IMR-90 (cell line): ENCODE measurements around the gene SATL1. TPM values are rescaled to one million over a fixed set of nuclear protein-coding genes. Genes with fewer than 3 reads are reported as not detected.

ENCODE experiments used
- ATAC-seq: fragments of 200-7000 bp; cut with Tn5 transposase; 2 replicates; pipeline ENCODE4 v1.9.1; 2020; ENCODE audit warnings: low read depth, mild to moderate bottlenecking, moderate library complexity
- BruUV-seq: library from RNA; stranded (reverse); fragments of 400-500 nt; replicated peaks from 2 replicates; lab custom pipeline; 2021; lab: Mats Ljungman, UMichigan
- CTCF ChIA-PET: fragments of 300-600 bp; formaldehyde crosslinking; extraction: SDS; loops from one replicate; lab custom pipeline; 2021; ENCODE audit warnings: antibody characterized with exemption; lab: Yijun Ruan, JAX
- POLR2A ChIA-PET: fragments of 300-600 bp; sonication (Branson Sonifier 250); formaldehyde crosslinking; loops from one replicate; lab custom pipeline; 2022; ENCODE audit warnings: antibody characterized with exemption; ENCODE audit not compliant: unreplicated experiment; lab: Charles Lee
- DNase-seq: peaks from one replicate; pipeline ENCODE4 v3.0.0; 2013
- H2AFZ ChIP-seq: replicated peaks from 2 replicates; pipeline ENCODE3; 2013; ENCODE audit warnings: low read length, mild to moderate bottlenecking; ENCODE audit not compliant: poor library complexity
- H2AK5ac ChIP-seq: 2 replicates; pipeline ENCODE4 v1.6.1; 2013; ENCODE audit warnings: low read depth, low read length, inconsistent platforms
- H2AK9ac ChIP-seq: replicated peaks from 2 replicates; pipeline ENCODE3; 2013; ENCODE audit warnings: mild to moderate bottlenecking, low read depth, low read length, moderate library complexity; ENCODE audit not compliant: poor library complexity
- H2BK120ac ChIP-seq: 2 replicates; pipeline ENCODE4 v1.6.1; 2013; ENCODE audit warnings: low read depth, low read length, inconsistent platforms
- H2BK15ac ChIP-seq: 3 replicates; pipeline ENCODE4 v1.6.1; 2013; ENCODE audit warnings: low read depth, low read length, inconsistent platforms
- H2BK20ac ChIP-seq: 2 replicates; pipeline ENCODE4 v1.6.1; 2013; ENCODE audit warnings: low read depth, mild to moderate bottlenecking, inconsistent platforms, low read length, moderate library complexity
- H2BK5ac ChIP-seq: 2 replicates; pipeline ENCODE4 v1.6.1; 2013; ENCODE audit warnings: mild to moderate bottlenecking, low read depth, low read length, inconsistent platforms; ENCODE audit not compliant: poor library complexity, severe bottlenecking
- H3K14ac ChIP-seq: replicated peaks from 2 replicates; pipeline ENCODE4 v1.6.1; 2013; ENCODE audit warnings: low read depth, low read length, inconsistent platforms
- H3K18ac ChIP-seq: 2 replicates; pipeline ENCODE4 v1.6.1; 2013; ENCODE audit warnings: low read depth, low read length, control low read depth
- H3K23ac ChIP-seq: 2 replicates; pipeline ENCODE4 v1.6.1; 2013; ENCODE audit warnings: low read depth, low read length, inconsistent platforms
- H3K27ac ChIP-seq: 2 replicates; pipeline ENCODE4 v1.5.1; 2013; ENCODE audit warnings: mild to moderate bottlenecking, control low read depth, low read length; ENCODE audit not compliant: insufficient read depth
- H3K27me3 ChIP-seq: 2 replicates; pipeline ENCODE4 v1.6.1; 2013; ENCODE audit warnings: low read length; ENCODE audit not compliant: control insufficient read depth, insufficient read depth
- H3K36me3 ChIP-seq: 2 replicates; pipeline ENCODE4 v1.6.1; 2013; ENCODE audit warnings: low read length, mixed read lengths; ENCODE audit not compliant: control insufficient read depth, insufficient read depth
- H3K4ac ChIP-seq: 2 replicates; pipeline ENCODE4 v1.6.1; 2013; ENCODE audit warnings: low read depth, low read length, inconsistent platforms
- H3K4me1 ChIP-seq: 2 replicates; pipeline ENCODE4 v1.6.1; 2013; ENCODE audit warnings: low read length, mixed read lengths; ENCODE audit not compliant: control insufficient read depth, insufficient read depth
- H3K4me2 ChIP-seq: 2 replicates; pipeline ENCODE4 v1.6.1; 2013; ENCODE audit warnings: low read depth, mild to moderate bottlenecking, control low read depth, low read length, moderate library complexity
- H3K4me3 ChIP-seq: 2 replicates; pipeline ENCODE4 v1.5.1; 2013; ENCODE audit warnings: low read depth, mild to moderate bottlenecking, control low read depth, low read length, moderate library complexity; ENCODE audit not compliant: insufficient read depth
- H3K56ac ChIP-seq: 2 replicates; pipeline ENCODE4 v1.6.1; 2013; ENCODE audit warnings: low read length, inconsistent platforms; ENCODE audit not compliant: insufficient read depth; ENCODE audit errors: extremely low read depth
- H3K79me1 ChIP-seq, 2 experiments: 2 replicates each; pipeline ENCODE4 v1.6.1; 2013; ENCODE audit warnings: low read length in 2 of 2, inconsistent platforms in 1 of 2, low read depth in 1 of 2
- H3K9ac ChIP-seq: 2 replicates; pipeline ENCODE4 v1.6.1; 2013; ENCODE audit warnings: low read depth, low read length, control low read depth
- H3K9me1 ChIP-seq: 2 replicates; pipeline ENCODE4 v1.6.1; 2013; ENCODE audit warnings: low read length, inconsistent platforms; ENCODE audit not compliant: insufficient read depth
- H3K9me3 ChIP-seq: 2 replicates; pipeline ENCODE4 v1.6.1; 2013; ENCODE audit warnings: low read length; ENCODE audit not compliant: control insufficient read depth, insufficient read depth
- H4K20me1 ChIP-seq: 2 replicates; pipeline ENCODE4 v1.6.1; 2013; ENCODE audit warnings: low read length, inconsistent platforms; ENCODE audit not compliant: insufficient read depth
- H4K5ac ChIP-seq: 2 replicates; pipeline ENCODE4 v1.6.1; 2013; ENCODE audit warnings: mild to moderate bottlenecking, low read depth, low read length, control low read depth
- H4K8ac ChIP-seq, 2 experiments: 2 replicates each; pipeline ENCODE4 v1.6.1; 2013; ENCODE audit warnings: low read depth in 2 of 2, low read length in 2 of 2, control low read depth in 1 of 2, inconsistent platforms in 1 of 2
- H4K91ac ChIP-seq: 2 replicates; pipeline ENCODE4 v1.6.1; 2013; ENCODE audit warnings: low read depth, low read length, inconsistent platforms; ENCODE audit not compliant: insufficient read depth
- CHD1 ChIP-seq: IDR thresholded peaks from 2 replicates; pipeline ENCODE4 v1.6.1; 2012; ENCODE audit warnings: low read depth, low read length, improper control_type of control experiment
- FOS ChIP-seq: fragments of 150-350 bp; IDR thresholded peaks from 2 replicates; pipeline ENCODE4 v1.6.1; 2016; ENCODE audit warnings: low read depth, low read length
- MAZ ChIP-seq: IDR thresholded peaks from 2 replicates; pipeline ENCODE4 v1.6.1; 2012; ENCODE audit warnings: low read depth, mild to moderate bottlenecking, low read length, improper control_type of control experiment, moderate library complexity, borderline replicate concordance
- NFE2L2 ChIP-seq: fragments of 150-350 bp; IDR thresholded peaks from 2 replicates; pipeline ENCODE4 v1.6.1; 2016; ENCODE audit warnings: low read depth, mild to moderate bottlenecking, low read length
- RFX5 ChIP-seq: IDR thresholded peaks from 2 replicates; pipeline ENCODE4 v1.8.0; 2012; ENCODE audit warnings: low read depth, mild to moderate bottlenecking, low read length, moderate library complexity
- SMC3 ChIP-seq: fragments of 150-350 bp; IDR thresholded peaks from 2 replicates; pipeline ENCODE4 v1.6.1; 2016; ENCODE audit warnings: low read depth, mild to moderate bottlenecking, antibody characterized with exemption, low read length, moderate library complexity
- WGBS, 2 experiments: methylation state at CpG; one replicate each; pipeline versions ENCODE4 v1.1.5 to v1.1.7; 2013; ENCODE audit warnings: missing lambda C conversion rate in 2 of 2; ENCODE audit not compliant: insufficient read length in 1 of 2; ENCODE audit errors: extremely low coverage in 2 of 2; 5-methylcytosine and 5-hydroxymethylcytosine counted together
- dilution Hi-C: fragments of 300-500 bp; cut with HindIII; formaldehyde crosslinking; loops from one replicate; pipeline ENCODE4 v1.14.3; 2018; ENCODE audit warnings: low sequenced_read_pairs; ENCODE audit not compliant: unreplicated experiment
- in situ Hi-C: fragments of 300-500 bp; cut with MboI; formaldehyde crosslinking; loops from 3 replicates; pipeline ENCODE4 v1.14.3; 2019; ENCODE audit warnings: low sequenced_read_pairs, inconsistent platforms, mixed read lengths
- intact Hi-C: fragments of 100-400 bp; cut with micrococcal nuclease; formaldehyde crosslinking; loops from 2 replicates; pipeline ENCODE4 v1.10.0; 2022
- polyA plus RNA-seq, 3 experiments: library from polyadenylated mRNA; depleted of rRNA; stranded (reverse); fragments of >200 nt; gene quantifications; 2 replicates each; pipeline ENCODE4 v1.2.3, GENCODE V29; 2012; ENCODE audit warnings: low replicate concordance in 1 of 3
- total RNA-seq: library from RNA; depleted of rRNA; stranded (reverse); fragments of >200 nt; gene quantifications from 2 replicates; pipeline ENCODE4 v1.2.3, GENCODE V29; 2012; rRNA removed
- TF ChIP-seq, protein P1 (sequence below): fragments of 150-350 bp; IDR thresholded peaks from 2 replicates; pipeline ENCODE4 v1.6.1; 2017; ENCODE audit warnings: mild to moderate bottlenecking, antibody characterized with exemption, low read length, low read depth

Gene SATL1
- total and polyA plus RNA-seq, 2 of the 4 experiments (the other 2 are of a cell fraction) = not detected

DNA sequence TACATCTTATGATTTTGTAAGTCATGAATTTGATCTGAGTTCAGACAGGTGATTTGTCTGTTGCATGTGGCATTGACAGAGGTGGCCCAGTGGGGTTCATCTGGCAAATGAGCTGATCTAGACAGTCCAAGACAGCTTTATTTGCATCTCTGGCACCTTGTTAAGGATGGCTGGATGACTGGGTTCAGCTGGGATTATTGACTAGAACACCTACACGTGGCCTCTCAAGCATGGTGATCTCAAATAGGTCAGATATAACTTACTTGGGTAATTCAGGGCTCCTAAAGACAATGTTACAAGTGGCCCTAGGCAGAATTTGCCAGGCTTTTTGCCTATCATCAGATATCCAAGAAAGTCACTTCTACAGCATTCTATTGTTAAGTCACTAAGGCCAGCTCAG is 192.0 kb downstream of the SATL1 start:
- Histone ChIP-seq H2AK9ac (peak overlapping the region; percentile 7), H3K18ac (peak overlapping the region; percentile 74; the same call in 1 of the 2 replicates), H3K23ac (no peak overlapping the region), H4K5ac (peak overlapping the region; percentile 48; the same call in 1 of the 2 replicates), H3K4me2 (no peak overlapping the region), H2AK5ac (no peak overlapping the region; the same call in 1 of the 2 replicates), H4K91ac (0 out of 2 replicates have a peak overlapping the region, but pooled peaks have one; percentile 26), H2BK15ac (peak overlapping the region; percentile 74; the same call in 2 of the 3 replicates), H3K27ac (no peak overlapping the region), H3K4me1 (no peaks in the 10 kb centered on the region), H3K4me3 (no peak overlapping the region), H2AFZ (no peak overlapping the region), H3K9me1 (no peaks in the 10 kb centered on the region), H3K9me3 (no peaks in the 10 kb centered on the region), H2BK20ac (peak overlapping the region; percentile 44), H3K79me1 (0 out of 4 replicates have a peak, but pooled peaks cover 0 to 4% of the 10 kb centered on the region in 2 experiments), H4K8ac (peak overlapping the region; percentile 52 to 57; a peak in 3 of 4 replicates), H3K36me3 (no peaks in the 10 kb centered on the region), H3K4ac (peak overlapping the region; percentile 42), H2BK5ac (peak overlapping the region; percentile 91), H2BK120ac (peak overlapping the region; percentile 67), H4K20me1 (no peaks in the 10 kb centered on the region), H3K56ac (no peak overlapping the region; the same call in 1 of the 2 replicates), H3K27me3 (no peaks in the 10 kb centered on the region), H3K9ac (no peak overlapping the region), H3K14ac (0 out of 2 replicates have a peak overlapping the region, but pooled peaks have one; percentile 48)
- no CpG with 5 or more reads among the region's 1 CpG for WGBS, 2 experiments
- no TSS peak for BruUV-seq
- POLR2A ChIA-PET = no interaction called here
- intact Hi-C loops (loop anchor here (5.0 to 10.0 kb wide), 2 partner anchors 1004 to 1137 kb away; no protein-coding TSS in a partner anchor), in situ Hi-C loops (no loop called here), dilution Hi-C loops (no loop called here)
- TF ChIP-seq RFX5 = no peak
- no peak for TF ChIP-seq MAZ
- no peak for TF ChIP-seq NFE2L2
- TF ChIP-seq, protein P1, sequence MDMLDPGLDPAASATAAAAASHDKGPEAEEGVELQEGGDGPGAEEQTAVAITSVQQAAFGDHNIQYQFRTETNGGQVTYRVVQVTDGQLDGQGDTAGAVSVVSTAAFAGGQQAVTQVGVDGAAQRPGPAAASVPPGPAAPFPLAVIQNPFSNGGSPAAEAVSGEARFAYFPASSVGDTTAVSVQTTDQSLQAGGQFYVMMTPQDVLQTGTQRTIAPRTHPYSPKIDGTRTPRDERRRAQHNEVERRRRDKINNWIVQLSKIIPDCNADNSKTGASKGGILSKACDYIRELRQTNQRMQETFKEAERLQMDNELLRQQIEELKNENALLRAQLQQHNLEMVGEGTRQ = no peak
- TF ChIP-seq FOS = no peak
- no peak for TF ChIP-seq SMC3
- TF ChIP-seq CHD1 = no peak
- no peak for DNase-seq
- CTCF ChIA-PET = interaction anchor here (1.0 to 1.2 kb wide), 2 partner anchors 11 to 145 kb away, joined by 3 read pairs; no protein-coding TSS in a partner anchor
- ATAC-seq = no peak

Other genes with a start within 250 kb of the SATL1 start
- 9.7 and 11.1 TPM in 2 replicates for gene APOOL, start 239.9 kb downstream of the SATL1 start, total RNA-seq
- 3.2 and 4.6 TPM in 2 replicates for gene APOOL, start 239.9 kb downstream of the SATL1 start, polyA plus RNA-seq (2012; rRNA removed)
- gene ZNF711, start 212 bp upstream of the SATL1 start, total RNA-seq = 2.3 and 3.9 TPM in 2 replicates
- 2.0 and 2.9 TPM in 2 replicates for gene ZNF711, start 212 bp upstream of the SATL1 start, polyA plus RNA-seq (2012; rRNA removed)
- not detected in 2 replicates for gene POF1B, start 135.9 kb upstream of the SATL1 start, total RNA-seq
- not detected in 2 replicates for gene POF1B, start 135.9 kb upstream of the SATL1 start, polyA plus RNA-seq (2012; rRNA removed)